ENCODE data around the gene HDAC4. TPM values are rescaled to one million over a fixed set of nuclear protein-coding genes. Genes with fewer than 3 reads are reported as not detected.

Gene HDAC4
- total and polyA plus RNA-seq, 12 donors = 3.7 to 40.0 (median 25.5) TPM

DNA sequence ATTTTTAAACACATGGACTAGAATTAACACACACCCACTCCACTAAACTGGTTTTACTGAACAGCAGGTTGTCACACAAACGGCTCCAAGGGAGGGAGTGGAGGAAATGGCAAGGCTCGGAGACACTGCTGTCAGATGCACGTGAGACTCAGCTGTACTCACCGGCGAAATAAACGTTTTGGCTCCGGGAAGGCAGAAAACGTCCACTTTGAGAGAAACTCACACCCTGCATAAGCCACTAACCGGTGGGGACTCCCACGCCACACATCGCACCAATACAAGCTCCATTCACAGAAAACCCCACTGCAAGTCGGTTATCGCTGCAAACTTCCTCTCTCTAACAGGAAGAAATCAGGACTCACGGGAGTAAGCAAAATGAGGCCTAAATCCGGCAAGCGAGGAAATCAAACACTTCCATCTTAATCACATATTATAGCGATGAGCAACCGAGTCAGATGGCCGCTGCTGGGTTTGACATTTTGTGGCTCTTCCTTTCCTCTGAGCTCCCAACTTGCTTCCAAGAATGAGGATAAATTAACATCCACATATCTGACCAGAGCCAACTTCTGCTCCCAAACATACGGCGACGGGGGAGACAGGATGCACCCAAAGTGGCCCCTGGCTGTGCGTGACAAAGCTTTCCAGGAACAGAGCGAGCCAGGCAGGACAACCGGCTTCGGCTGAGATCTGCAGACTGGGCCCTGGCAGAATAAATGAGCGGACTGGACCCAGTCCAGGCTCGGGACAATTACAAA is 63.5 kb downstream of the HDAC4 start:
- H3K36me3 ChIP-seq = no peaks in the 10 kb centered on the region
- TF ChIP-seq, protein P1, sequence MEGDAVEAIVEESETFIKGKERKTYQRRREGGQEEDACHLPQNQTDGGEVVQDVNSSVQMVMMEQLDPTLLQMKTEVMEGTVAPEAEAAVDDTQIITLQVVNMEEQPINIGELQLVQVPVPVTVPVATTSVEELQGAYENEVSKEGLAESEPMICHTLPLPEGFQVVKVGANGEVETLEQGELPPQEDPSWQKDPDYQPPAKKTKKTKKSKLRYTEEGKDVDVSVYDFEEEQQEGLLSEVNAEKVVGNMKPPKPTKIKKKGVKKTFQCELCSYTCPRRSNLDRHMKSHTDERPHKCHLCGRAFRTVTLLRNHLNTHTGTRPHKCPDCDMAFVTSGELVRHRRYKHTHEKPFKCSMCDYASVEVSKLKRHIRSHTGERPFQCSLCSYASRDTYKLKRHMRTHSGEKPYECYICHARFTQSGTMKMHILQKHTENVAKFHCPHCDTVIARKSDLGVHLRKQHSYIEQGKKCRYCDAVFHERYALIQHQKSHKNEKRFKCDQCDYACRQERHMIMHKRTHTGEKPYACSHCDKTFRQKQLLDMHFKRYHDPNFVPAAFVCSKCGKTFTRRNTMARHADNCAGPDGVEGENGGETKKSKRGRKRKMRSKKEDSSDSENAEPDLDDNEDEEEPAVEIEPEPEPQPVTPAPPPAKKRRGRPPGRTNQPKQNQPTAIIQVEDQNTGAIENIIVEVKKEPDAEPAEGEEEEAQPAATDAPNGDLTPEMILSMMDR (IDR thresholded peaks at IDR 0.05) = no peak
- H3K4me1 ChIP-seq = peaks cover 0 to 33% (median 24%) of the 10 kb centered on the region in 9 donors
- intact Hi-C loops (cut with DNase I) = loop anchor here in 1 of 10 donors (5.0 kb wide), 1 partner anchor 60 kb away; no protein-coding TSS in a partner anchor
- ATAC-seq (peak in 6 of 8 donors; percentile 26 to 67 (median 56)), DNase-seq (peak in 1 of 2 donors; percentile 19)
- peaks cover 0 to 4% (median 0%) of the 10 kb centered on the region in 11 donors for H3K9me3 ChIP-seq
- H3K27me3 ChIP-seq = no peaks in the 10 kb centered on the region
- WGBS, 2 donors = 61 to 64% methylated on average over 28 of the region's 28 CpGs
- no peak overlapping the region for H3K4me3 ChIP-seq
- peak overlapping the region in 8 of 10 donors; percentile 11 to 53 (median 26) for H3K27ac ChIP-seq

DNA sequence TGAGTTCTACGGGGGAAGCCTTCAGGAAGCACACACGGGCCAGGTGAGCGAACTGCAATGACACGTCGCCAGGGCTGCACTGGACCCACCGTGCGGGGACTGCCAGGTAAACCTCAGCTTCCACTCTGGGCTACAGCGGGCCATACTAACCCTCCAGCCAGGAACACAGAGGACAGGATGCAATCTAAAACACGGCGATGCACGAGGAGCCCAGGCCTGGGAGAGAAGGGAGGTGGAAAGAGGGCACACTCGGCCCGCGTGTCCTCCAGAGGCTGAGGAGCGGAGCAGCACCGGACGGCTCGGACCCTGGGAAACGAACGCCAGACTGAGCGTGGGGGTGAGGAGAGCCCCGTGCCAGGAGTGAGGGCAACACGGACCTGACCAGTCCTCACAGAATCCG is 69.3 kb downstream of the HDAC4 start:
- TF ChIP-seq, protein P1 (IDR thresholded peaks at IDR 0.05) = no peak
- H3K36me3 ChIP-seq = no peaks in the 10 kb centered on the region
- H3K4me1 ChIP-seq = peaks cover 25 to 65% (median 49%) of the 10 kb centered on the region in 9 donors
- peak overlapping the region in 5 of 10 donors; percentile 92 to 96 (median 93) for H3K27ac ChIP-seq
- 78 to 85% methylated on average over 24 of the region's 24 CpGs for WGBS, 2 donors
- ATAC-seq (no peak), DNase-seq (peak in 1 of 2 donors; percentile 2)
- intact Hi-C loops (cut with DNase I) = no loop called here
- H3K4me3 ChIP-seq = peak overlapping the region in 2 of 10 donors; percentile 6 to 31
- no peaks in the 10 kb centered on the region for H3K9me3 ChIP-seq
- no peaks in the 10 kb centered on the region for H3K27me3 ChIP-seq

DNA sequence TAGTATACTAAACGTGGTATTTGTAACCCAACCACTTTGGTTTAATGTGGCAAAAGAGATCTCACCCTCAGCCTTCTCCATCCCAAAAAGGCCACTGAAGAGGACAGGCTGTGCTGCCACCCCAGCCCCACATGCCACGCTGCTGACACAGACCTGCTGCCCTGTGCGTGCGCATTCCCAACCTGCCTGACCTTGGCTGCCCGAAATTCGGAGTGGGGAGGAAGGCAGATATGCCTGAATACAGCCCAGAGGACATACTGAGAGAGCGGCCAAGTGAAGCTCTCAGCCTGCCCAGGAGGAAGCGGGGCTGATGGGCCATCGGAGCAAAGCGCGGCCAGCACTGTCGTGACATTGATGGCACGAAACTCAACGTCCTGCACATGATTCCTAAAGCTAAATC is 70.0 kb downstream of the HDAC4 start:
- Histone ChIP-seq H3K9me3 (no peaks in the 10 kb centered on the region), H3K27me3 (no peaks in the 10 kb centered on the region), H3K27ac (peak overlapping the region in 9 of 10 donors; percentile 85 to 96 (median 92)), H3K36me3 (no peaks in the 10 kb centered on the region), H3K4me3 (peak overlapping the region in 1 of 10 donors; percentile 31), H3K4me1 (peaks cover 25 to 65% (median 47%) of the 10 kb centered on the region in 9 donors)
- 74 to 77% methylated on average over 14 of the region's 14 CpGs for WGBS, 2 donors
- intact Hi-C loops (cut with DNase I) = no loop called here
- TF ChIP-seq, protein P1 (IDR thresholded peaks at IDR 0.05) = no peak
- DNase-seq (no peak), ATAC-seq (no peak)

DNA sequence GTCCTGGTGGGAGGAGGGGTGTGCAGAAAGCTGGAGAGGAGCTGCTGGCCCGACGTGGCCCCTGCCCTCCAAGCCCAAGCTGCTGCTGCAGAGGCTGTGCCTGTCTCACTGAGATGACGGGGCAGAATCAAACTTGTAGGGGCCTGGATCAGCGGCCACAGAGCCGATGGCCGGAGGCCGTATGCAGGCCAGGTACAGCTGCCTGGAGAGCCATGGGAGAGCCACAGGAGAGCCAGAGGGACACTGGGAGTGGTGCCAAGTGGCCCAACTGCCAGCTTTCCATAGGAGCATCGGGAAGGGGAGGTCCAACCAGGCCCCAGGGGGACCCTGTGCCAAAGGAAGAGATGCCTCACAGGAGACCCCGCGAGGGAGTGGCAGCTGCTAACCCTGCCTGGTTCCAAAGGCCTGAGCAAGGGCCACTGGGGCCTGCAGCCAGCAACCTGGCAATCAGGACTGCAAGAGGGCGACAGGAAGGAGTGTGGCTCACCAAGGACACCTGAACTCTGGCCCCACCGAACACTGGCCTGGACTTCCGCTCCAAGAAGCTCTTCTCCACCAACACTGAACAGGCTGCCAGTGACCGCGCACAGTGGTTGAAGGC is 70.7 kb downstream of the HDAC4 start:
- WGBS, 2 donors = 51 to 53% methylated on average over 13 to 15 of the region's 15 CpGs
- H3K4me3 ChIP-seq = no peak overlapping the region
- H3K27me3 ChIP-seq = no peaks in the 10 kb centered on the region
- H3K9me3 ChIP-seq = no peaks in the 10 kb centered on the region
- intact Hi-C loops (cut with DNase I) = loop anchor here in 2 of 10 donors (2.0 to 10.0 kb wide), 2 partner anchors 39 to 105 kb away; no protein-coding TSS in a partner anchor
- peaks cover 25 to 65% (median 47%) of the 10 kb centered on the region in 9 donors for H3K4me1 ChIP-seq
- TF ChIP-seq, protein P1 (IDR thresholded peaks at IDR 0.05) = no peak
- peak overlapping the region; percentile 85 to 96 (median 92) for H3K27ac ChIP-seq
- DNase-seq (peak in 1 of 2 donors; percentile 51), ATAC-seq (peak in 7 of 8 donors; percentile 3 to 49 (median 31))
- no peaks in the 10 kb centered on the region for H3K36me3 ChIP-seq
